ENCODE data around the gene RAB33A. TPM values are rescaled to one million over a fixed set of nuclear protein-coding genes. Genes with fewer than 3 reads are reported as not detected.
"Not testable (repeated sequence)": the region's sequence is repeated elsewhere in the genome, so short reads cannot be mapped to it uniquely, and the experiment has no call there.

Gene RAB33A
- total RNA-seq, 4 donors from 2014 or later: 0.65 TPM; not detected in 3

DNA sequence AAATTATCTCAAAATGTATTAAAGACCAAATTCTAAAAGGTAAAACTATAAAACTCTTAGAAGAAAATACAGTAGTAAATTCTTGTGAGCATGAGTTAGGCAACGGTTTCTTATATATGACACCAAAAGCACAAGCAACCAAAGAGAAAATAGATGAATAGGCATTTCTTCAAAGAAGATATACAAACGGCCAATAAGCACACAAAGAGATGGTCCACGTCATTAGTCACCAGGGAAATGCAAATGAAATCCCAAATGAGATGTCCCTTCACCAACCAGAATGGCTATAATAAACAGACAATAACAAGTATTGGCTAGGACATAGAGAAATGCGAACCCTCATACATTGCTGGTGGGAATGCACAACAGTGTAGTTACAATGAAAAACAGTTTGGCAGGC lies 44.6 kb downstream of the RAB33A start:
- 81 to 89% methylated on average over 4 of the region's 4 CpGs for WGBS, 2 donors
- TF ChIP-seq POLR2A (IDR thresholded peaks at IDR 0.05): no peak
- TF ChIP-seq, protein P1, sequence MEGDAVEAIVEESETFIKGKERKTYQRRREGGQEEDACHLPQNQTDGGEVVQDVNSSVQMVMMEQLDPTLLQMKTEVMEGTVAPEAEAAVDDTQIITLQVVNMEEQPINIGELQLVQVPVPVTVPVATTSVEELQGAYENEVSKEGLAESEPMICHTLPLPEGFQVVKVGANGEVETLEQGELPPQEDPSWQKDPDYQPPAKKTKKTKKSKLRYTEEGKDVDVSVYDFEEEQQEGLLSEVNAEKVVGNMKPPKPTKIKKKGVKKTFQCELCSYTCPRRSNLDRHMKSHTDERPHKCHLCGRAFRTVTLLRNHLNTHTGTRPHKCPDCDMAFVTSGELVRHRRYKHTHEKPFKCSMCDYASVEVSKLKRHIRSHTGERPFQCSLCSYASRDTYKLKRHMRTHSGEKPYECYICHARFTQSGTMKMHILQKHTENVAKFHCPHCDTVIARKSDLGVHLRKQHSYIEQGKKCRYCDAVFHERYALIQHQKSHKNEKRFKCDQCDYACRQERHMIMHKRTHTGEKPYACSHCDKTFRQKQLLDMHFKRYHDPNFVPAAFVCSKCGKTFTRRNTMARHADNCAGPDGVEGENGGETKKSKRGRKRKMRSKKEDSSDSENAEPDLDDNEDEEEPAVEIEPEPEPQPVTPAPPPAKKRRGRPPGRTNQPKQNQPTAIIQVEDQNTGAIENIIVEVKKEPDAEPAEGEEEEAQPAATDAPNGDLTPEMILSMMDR (IDR thresholded peaks at IDR 0.05): no peak
- intact Hi-C loops (cut with DNase I; ENCODE audit: low total_unique reads): no loop called here
- H3K4me3 ChIP-seq (ENCODE audit: low read depth, poor library complexity, severe bottlenecking): no peak overlapping the region
- DNase-seq (ENCODE audit: low spot score in 2 of 2): no peak

DNA sequence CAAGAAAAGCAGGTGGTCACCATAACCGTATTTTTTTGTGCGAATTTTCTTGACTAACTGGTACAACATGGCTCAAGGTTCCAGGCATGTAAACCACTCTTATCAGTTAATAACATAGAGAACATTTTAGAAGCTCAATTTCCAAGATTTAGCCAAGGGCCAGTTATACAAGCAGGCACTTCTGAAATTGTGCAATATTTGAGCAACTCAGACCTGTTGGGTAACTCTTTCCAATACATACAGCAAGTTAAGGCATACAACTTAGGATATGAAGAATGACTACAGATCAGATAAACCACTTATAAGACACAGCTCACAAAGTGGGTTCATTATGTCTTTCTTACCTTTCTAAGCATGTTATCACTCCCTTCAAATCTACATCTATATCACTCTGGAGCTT lies 53.0 kb downstream of the RAB33A start:
- no peak for TF ChIP-seq POLR2A (IDR thresholded peaks at IDR 0.05)
- 49 to 65% methylated on average over 2 of the region's 2 CpGs for whole genome bisulfite sequencing, 2 donors
- intact Hi-C loops (cut with DNase I; ENCODE audit: low total_unique reads): no loop called here
- no peak for DNase-seq (ENCODE audit: low spot score in 2 of 2)
- H3K4me3 ChIP-seq (ENCODE audit: low read depth, poor library complexity, severe bottlenecking): no peak overlapping the region

DNA sequence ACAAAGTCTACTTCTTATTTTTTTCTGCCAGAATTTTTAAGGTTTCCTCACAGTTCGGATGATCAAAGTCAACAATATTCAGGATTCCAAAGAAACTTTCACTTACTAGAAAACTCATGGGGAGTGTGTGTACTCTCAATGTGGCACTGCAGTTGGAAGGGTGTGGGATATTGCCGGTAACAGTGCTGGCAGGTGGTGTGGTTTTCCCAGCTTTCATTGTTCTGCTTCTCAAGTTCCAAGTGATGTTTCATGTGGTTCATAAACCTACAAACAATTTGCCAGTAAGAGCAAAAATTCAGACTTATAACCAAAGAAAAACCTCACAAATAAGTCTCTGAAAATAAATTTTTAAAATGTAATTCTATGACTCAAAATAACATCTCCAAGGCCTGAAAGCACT lies 57.1 kb downstream of the RAB33A start:
- H3K4me3 ChIP-seq (ENCODE audit: low read depth, poor library complexity, severe bottlenecking): no peak overlapping the region
- no peak for TF ChIP-seq POLR2A (IDR thresholded peaks at IDR 0.05)
- intact Hi-C loops (cut with DNase I; ENCODE audit: low total_unique reads): no loop called here
- 80 to 93% methylated on average over 2 of the region's 2 CpGs for WGBS, 2 donors
- DNase-seq (ENCODE audit: low spot score in 2 of 2): no peak

DNA sequence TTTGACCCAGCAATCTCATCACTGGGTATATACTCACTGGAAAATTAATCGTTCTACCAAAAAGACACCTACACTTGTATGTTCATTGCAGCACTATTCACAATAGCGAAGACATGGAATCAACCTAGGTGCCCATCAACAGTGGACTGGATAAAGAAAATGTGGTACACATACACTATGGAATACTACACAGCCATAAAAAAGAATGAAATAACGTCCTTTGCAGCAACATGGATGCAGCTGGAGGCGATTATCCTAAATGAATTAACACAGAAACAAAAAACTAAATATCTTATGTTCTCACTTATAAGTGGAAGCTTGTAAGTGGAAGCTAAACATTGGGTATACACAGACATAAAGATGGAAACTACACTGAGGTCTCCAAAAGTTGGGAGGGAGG lies 59.4 kb downstream of the RAB33A start:
- 84 to 98% methylated on average over 4 of the region's 4 CpGs for WGBS, 2 donors
- DNase-seq (ENCODE audit: low spot score in 2 of 2); intact Hi-C loops (cut with DNase I; ENCODE audit: low total_unique reads); H3K4me3 ChIP-seq (ENCODE audit: low read depth, poor library complexity, severe bottlenecking): not testable (repeated sequence)

Other genes starting within 250 kb of the RAB33A start
- 10 to 100 TPM in 1 of 4 donors, 1 to 10 TPM in 3; 4.3 to 10.0 (median 7.9) TPM for gene BCORL1, start 189.3 kb upstream of the RAB33A start, total RNA-seq
- 10 to 100 TPM; 10.8 to 19.1 (median 16.4) TPM for gene ELF4, start 61.5 kb upstream of the RAB33A start, total RNA-seq
- gene AIFM1, start 6.1 kb upstream of the RAB33A start, total RNA-seq: 10 to 100 TPM in 2 of 4 donors, 1 to 10 TPM in 2; 7.6 to 15.0 (median 10.4) TPM
- 1 to 10 TPM; 2.9 to 3.8 (median 3.6) TPM for gene ZNF280C, start 96.9 kb downstream of the RAB33A start, total RNA-seq
- gene SLC25A14, start 168.0 kb downstream of the RAB33A start, total RNA-seq: 10 to 100 TPM in 1 of 4 donors, 1 to 10 TPM in 3; 4.0 to 14.9 (median 8.9) TPM
- not detected for gene GPR119, start 213.7 kb downstream of the RAB33A start, total RNA-seq
- 10 to 100 TPM; 14.4 to 21.8 (median 20.1) TPM for gene RBMX2, start 230.0 kb downstream of the RAB33A start, total RNA-seq

All from lower leg skin (tissue), 4 donors.